ENCODE data around the gene SLC2A11. TPM values are rescaled to one million over a fixed set of nuclear protein-coding genes. Genes with fewer than 3 reads are reported as not detected.
A peak's percentile ranks its signal among the peaks of the same experiment; 100 is the strongest.

Gene SLC2A11
- total and polyA plus RNA-seq, 9 of the 15 experiments (the other 6 are each of a cell fraction or from before 2014, with no cell fraction given): 0.44 to 2.7 (median 2.1) TPM

DNA sequence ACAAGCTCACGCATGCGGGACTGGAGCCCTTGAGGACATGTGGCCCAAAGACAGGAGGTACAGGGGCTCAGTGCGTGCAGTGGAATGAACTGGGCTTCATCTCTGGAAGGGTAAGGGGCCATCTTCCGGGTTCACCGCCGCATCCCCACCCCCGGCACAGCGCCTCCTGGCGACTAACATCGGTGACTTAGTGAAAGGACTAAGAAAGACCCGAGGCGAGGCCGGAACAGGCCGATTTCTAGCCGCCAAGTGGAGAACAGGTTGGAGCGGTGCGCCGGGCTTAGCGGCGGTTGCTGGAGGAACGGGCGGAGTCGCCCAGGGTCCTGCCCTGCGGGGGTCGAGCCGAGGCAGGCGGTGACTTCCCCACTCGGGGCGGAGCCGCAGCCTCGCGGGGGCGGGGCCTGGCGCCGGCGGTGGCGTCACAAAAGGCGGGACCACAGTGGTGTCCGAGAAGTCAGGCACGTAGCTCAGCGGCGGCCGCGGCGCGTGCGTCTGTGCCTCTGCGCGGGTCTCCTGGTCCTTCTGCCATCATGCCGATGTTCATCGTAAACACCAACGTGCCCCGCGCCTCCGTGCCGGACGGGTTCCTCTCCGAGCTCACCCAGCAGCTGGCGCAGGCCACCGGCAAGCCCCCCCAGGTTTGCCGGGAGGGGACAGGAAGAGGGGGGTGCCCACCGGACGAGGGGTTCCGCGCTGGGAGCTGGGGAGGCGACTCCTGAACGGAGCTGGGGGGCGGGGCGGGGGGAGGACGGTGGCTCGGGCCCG lies 36.5 kb downstream of the SLC2A11 start, which contains the start of gene MIF (continued):
- peak; percentile 34; the same call in 1 of the 2 replicates for TF ChIP-seq RNF2 (IDR thresholded peaks at IDR 0.05)
- TF ChIP-seq NEUROD1 (IDR thresholded peaks at IDR 0.05; ENCODE audit: borderline replicate concordance, low read depth, low read length, partially characterized antibody): peak; percentile 16
- TF ChIP-seq, protein P1, sequence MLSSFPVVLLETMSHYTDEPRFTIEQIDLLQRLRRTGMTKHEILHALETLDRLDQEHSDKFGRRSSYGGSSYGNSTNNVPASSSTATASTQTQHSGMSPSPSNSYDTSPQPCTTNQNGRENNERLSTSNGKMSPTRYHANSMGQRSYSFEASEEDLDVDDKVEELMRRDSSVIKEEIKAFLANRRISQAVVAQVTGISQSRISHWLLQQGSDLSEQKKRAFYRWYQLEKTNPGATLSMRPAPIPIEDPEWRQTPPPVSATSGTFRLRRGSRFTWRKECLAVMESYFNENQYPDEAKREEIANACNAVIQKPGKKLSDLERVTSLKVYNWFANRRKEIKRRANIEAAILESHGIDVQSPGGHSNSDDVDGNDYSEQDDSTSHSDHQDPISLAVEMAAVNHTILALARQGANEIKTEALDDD (IDR thresholded peaks at IDR 0.05): peak; percentile 77; the same call in 1 of the 2 replicates
- 0 out of 2 replicates have a peak, but pooled peaks have one; percentile 49 for TF ChIP-seq ZBTB17 (CRISPR knock-in tag; IDR thresholded peaks at IDR 0.05)
- peak; percentile 58 for TF ChIP-seq KDM5B (IDR thresholded peaks at IDR 0.05; ENCODE audit: insufficient replicate concordance, low read depth, low read length)
- no peak for TF ChIP-seq ZNF134 (CRISPR knock-in tag; conservative IDR thresholded peaks at IDR 0.05)
- TF ChIP-seq HDAC8 (tag; IDR thresholded peaks at IDR 0.05): no peak
- TF ChIP-seq ZBTB43 (CRISPR knock-in tag; IDR thresholded peaks at IDR 0.05): no peak
- peak; percentile 45; the same call in 1 of the 2 replicates for TF ChIP-seq GATAD2B (IDR thresholded peaks at IDR 0.05; ENCODE audit: borderline replicate concordance)
- 0 out of 2 replicates have a peak, but pooled peaks have one; percentile 26 for TF ChIP-seq ZNF143 (CRISPR knock-in tag; IDR thresholded peaks at IDR 0.05)
- TF ChIP-seq KAT2B (IDR thresholded peaks at IDR 0.05; ENCODE audit: low read depth, low read length): no peak
- TF ChIP-seq, protein P2, sequence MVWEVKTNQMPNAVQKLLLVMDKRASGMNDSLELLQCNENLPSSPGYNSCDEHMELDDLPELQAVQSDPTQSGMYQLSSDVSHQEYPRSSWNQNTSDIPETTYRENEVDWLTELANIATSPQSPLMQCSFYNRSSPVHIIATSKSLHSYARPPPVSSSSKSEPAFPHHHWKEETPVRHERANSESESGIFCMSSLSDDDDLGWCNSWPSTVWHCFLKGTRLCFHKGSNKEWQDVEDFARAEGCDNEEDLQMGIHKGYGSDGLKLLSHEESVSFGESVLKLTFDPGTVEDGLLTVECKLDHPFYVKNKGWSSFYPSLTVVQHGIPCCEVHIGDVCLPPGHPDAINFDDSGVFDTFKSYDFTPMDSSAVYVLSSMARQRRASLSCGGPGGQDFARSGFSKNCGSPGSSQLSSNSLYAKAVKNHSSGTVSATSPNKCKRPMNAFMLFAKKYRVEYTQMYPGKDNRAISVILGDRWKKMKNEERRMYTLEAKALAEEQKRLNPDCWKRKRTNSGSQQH (CRISPR knock-in tag; IDR thresholded peaks at IDR 0.05): 0 out of 2 replicates have a peak, but pooled peaks have one; percentile 43
- peak; percentile 55 for TF ChIP-seq POLR2B (IDR thresholded peaks at IDR 0.05; ENCODE audit: low read depth, partially characterized antibody)
- TF ChIP-seq ETS2 (tag; IDR thresholded peaks at IDR 0.05; ENCODE audit: borderline replicate concordance, poor library complexity, severe bottlenecking): no peak
- peak; percentile 92 for TF ChIP-seq CREM (IDR thresholded peaks at IDR 0.05; ENCODE audit: low read depth)
- peak; percentile 42 for TF ChIP-seq PCBP1 (IDR thresholded peaks at IDR 0.05; ENCODE audit: low read depth, low read length, poor library complexity, severe bottlenecking)
- TF ChIP-seq BHLHE40 (IDR thresholded peaks at IDR 0.05; ENCODE audit: low read length): 0 out of 2 replicates have a peak, but pooled peaks have one; percentile 25
- peak; percentile 58 for TF ChIP-seq TBP (optimal IDR thresholded peaks at IDR 0.05; ENCODE audit: low read depth, low read length)
- TF ChIP-seq ZBTB7A (IDR thresholded peaks at IDR 0.05; ENCODE audit: borderline replicate concordance, control insufficient read depth, low read depth, low read length): peak; percentile 97
- 0 out of 2 replicates have a peak, but pooled peaks have one; percentile 34 for TF ChIP-seq ETS1 (conservative IDR thresholded peaks at IDR 0.05; ENCODE audit: control insufficient read depth, low read depth, low read length)
